Measurements from ENCODE around the gene KCNMA1.

GRCh38 chr10:77664008-77664407 is 26.4 kb upstream of the KCNMA1 start:
- TF ChIP-seq EP300 (IDR thresholded peaks at IDR 0.05; ENCODE audit: low read depth) = no peak
- TF ChIP-seq, protein P1, sequence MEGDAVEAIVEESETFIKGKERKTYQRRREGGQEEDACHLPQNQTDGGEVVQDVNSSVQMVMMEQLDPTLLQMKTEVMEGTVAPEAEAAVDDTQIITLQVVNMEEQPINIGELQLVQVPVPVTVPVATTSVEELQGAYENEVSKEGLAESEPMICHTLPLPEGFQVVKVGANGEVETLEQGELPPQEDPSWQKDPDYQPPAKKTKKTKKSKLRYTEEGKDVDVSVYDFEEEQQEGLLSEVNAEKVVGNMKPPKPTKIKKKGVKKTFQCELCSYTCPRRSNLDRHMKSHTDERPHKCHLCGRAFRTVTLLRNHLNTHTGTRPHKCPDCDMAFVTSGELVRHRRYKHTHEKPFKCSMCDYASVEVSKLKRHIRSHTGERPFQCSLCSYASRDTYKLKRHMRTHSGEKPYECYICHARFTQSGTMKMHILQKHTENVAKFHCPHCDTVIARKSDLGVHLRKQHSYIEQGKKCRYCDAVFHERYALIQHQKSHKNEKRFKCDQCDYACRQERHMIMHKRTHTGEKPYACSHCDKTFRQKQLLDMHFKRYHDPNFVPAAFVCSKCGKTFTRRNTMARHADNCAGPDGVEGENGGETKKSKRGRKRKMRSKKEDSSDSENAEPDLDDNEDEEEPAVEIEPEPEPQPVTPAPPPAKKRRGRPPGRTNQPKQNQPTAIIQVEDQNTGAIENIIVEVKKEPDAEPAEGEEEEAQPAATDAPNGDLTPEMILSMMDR (IDR thresholded peaks at IDR 0.05) = no peak
